H9 (cell line): Measurements from ENCODE around the gene CHSY1. TPM values are rescaled to one million over a fixed set of nuclear protein-coding genes. Genes with fewer than 3 reads are reported as not detected.

Source experiments
- DNase-seq: peaks from one replicate; pipeline ENCODE4 v3.0.0-alpha.2; 2017
- H2AFZ ChIP-seq: one replicate; pipeline ENCODE4 v1.6.1; 2013; ENCODE audit warnings: mild to moderate bottlenecking, low read length, control low read depth, moderate library complexity
- H2AK5ac ChIP-seq: 2 replicates; pipeline ENCODE4 v1.6.1; 2013; ENCODE audit warnings: low read length, control low read depth, mixed read lengths; ENCODE audit not compliant: insufficient read length
- H2BK120ac ChIP-seq: one replicate; pipeline ENCODE4 v1.6.1; 2013; ENCODE audit warnings: low read depth, mild to moderate bottlenecking, low read length, control low read depth, inconsistent platforms; ENCODE audit not compliant: poor library complexity, severe bottlenecking
- H2BK12ac ChIP-seq: 2 replicates; pipeline ENCODE4 v1.6.1; 2013; ENCODE audit warnings: low read length, control low read depth, mixed read lengths, low read depth; ENCODE audit not compliant: insufficient read length
- H2BK15ac ChIP-seq: 2 replicates; pipeline ENCODE4 v1.6.1; 2013; ENCODE audit warnings: low read depth, low read length, control low read depth
- H2BK20ac ChIP-seq: one replicate; pipeline ENCODE4 v1.6.1; 2013; ENCODE audit warnings: low read depth, mild to moderate bottlenecking, low read length, control low read depth, inconsistent platforms; ENCODE audit not compliant: poor library complexity, severe bottlenecking
- H2BK5ac ChIP-seq: 2 replicates; pipeline ENCODE4 v1.6.1; 2013; ENCODE audit warnings: low read length, control low read depth, mixed read lengths; ENCODE audit not compliant: insufficient read length
- H3K14ac ChIP-seq: 2 replicates; pipeline ENCODE4 v1.6.1; 2013; ENCODE audit warnings: low read length, control low read depth; ENCODE audit not compliant: insufficient read depth
- H3K18ac ChIP-seq: 2 replicates; pipeline ENCODE4 v1.6.1; 2013; ENCODE audit warnings: low read depth, mild to moderate bottlenecking, mixed read lengths, low read length, control low read depth; ENCODE audit not compliant: insufficient read length
- H3K23ac ChIP-seq: 2 replicates; pipeline ENCODE4 v1.6.1; 2013; ENCODE audit warnings: low read length, control low read depth, mixed read lengths, low read depth; ENCODE audit not compliant: insufficient read length
- H3K23me2 ChIP-seq: 2 replicates; pipeline ENCODE4 v1.6.1; 2013; ENCODE audit warnings: low read depth, mild to moderate bottlenecking, mixed read lengths, low read length, control low read depth; ENCODE audit not compliant: insufficient read length, poor library complexity, severe bottlenecking
- H3K27ac ChIP-seq: 2 replicates; pipeline ENCODE4 v1.5.1; 2013; ENCODE audit warnings: low read length, control low read depth, mixed read lengths, low read depth; ENCODE audit not compliant: insufficient read length
- H3K27me3 ChIP-seq: 2 replicates; pipeline ENCODE4 v1.6.1; 2013; ENCODE audit warnings: low read length, control low read depth, inconsistent platforms; ENCODE audit not compliant: insufficient read depth
- H3K4ac ChIP-seq: 2 replicates; pipeline ENCODE4 v1.6.1; 2013; ENCODE audit warnings: low read depth, mild to moderate bottlenecking, control low read depth, inconsistent platforms, low read length, moderate library complexity
- H3K4me1 ChIP-seq: 2 replicates; pipeline ENCODE4 v1.6.1; 2013; ENCODE audit warnings: low read length, control low read depth, inconsistent platforms; ENCODE audit not compliant: insufficient read depth
- H3K4me2 ChIP-seq: 2 replicates; pipeline ENCODE4 v1.6.1; 2013; ENCODE audit warnings: low read length, control low read depth, mixed read lengths; ENCODE audit not compliant: insufficient read length, insufficient read depth
- H3K56ac ChIP-seq: 2 replicates; pipeline ENCODE4 v1.6.1; 2013; ENCODE audit warnings: low read depth, mild to moderate bottlenecking, mixed read lengths, low read length, control low read depth; ENCODE audit not compliant: insufficient read length
- H3K79me1 ChIP-seq: 2 replicates; pipeline ENCODE4 v1.6.1; 2013; ENCODE audit warnings: low read depth, mild to moderate bottlenecking, moderate library complexity, low read length, control low read depth, inconsistent platforms; ENCODE audit not compliant: insufficient read depth, poor library complexity, severe bottlenecking
- H3K79me2 ChIP-seq: 2 replicates; pipeline ENCODE4 v1.6.1; 2013; ENCODE audit warnings: low read length, control low read depth, inconsistent platforms; ENCODE audit not compliant: insufficient read depth
- H3K9ac ChIP-seq: 2 replicates; pipeline ENCODE4 v1.6.1; 2013; ENCODE audit warnings: low read length, control low read depth, mixed read lengths; ENCODE audit not compliant: insufficient read length; ENCODE audit errors: extremely low read depth
- H3K9me3 ChIP-seq: one replicate; pipeline ENCODE4 v1.6.1; 2013; ENCODE audit warnings: low read depth, low read length, inconsistent platforms; ENCODE audit not compliant: control insufficient read depth
- H3T11ph ChIP-seq: one replicate; pipeline ENCODE4 v1.6.1; 2013; ENCODE audit warnings: mild to moderate bottlenecking, low read length, control low read depth, inconsistent platforms
- H4K20me1 ChIP-seq: one replicate; pipeline ENCODE4 v1.6.1; 2013; ENCODE audit not compliant: control insufficient read depth, insufficient read length, insufficient read depth
- H4K5ac ChIP-seq: 2 replicates; pipeline ENCODE4 v1.6.1; 2013; ENCODE audit warnings: low read depth, mild to moderate bottlenecking, mixed read lengths, low read length, control low read depth; ENCODE audit not compliant: insufficient read length
- H4K8ac ChIP-seq: replicated peaks from 2 replicates; pipeline ENCODE4 v1.6.1; 2013; ENCODE audit warnings: low read length, control low read depth, mixed read lengths, low read depth; ENCODE audit not compliant: insufficient read length
- H4K91ac ChIP-seq: 2 replicates; pipeline ENCODE4 v1.6.1; 2013; ENCODE audit warnings: low read depth, mild to moderate bottlenecking, moderate library complexity, mixed read lengths, low read length, control low read depth; ENCODE audit not compliant: insufficient read length
- H3K27ac Mint-ChIP-seq, 3 experiments: 2 replicates in 2 of 3; 3 replicates in 1 of 3; pipeline ENCODE4 v1.8.0; 2020 to 2021; ENCODE audit warnings: mixed read lengths in 3 of 3, mild to moderate bottlenecking in 1 of 3, moderate library complexity in 1 of 3
- H3K27me3 Mint-ChIP-seq: 2 replicates; pipeline ENCODE4 v1.8.0; 2021; ENCODE audit warnings: low read depth, mild to moderate bottlenecking, moderate library complexity, mixed read lengths
- H3K36me3 Mint-ChIP-seq, 3 experiments: 2 replicates in 2 of 3; 3 replicates in 1 of 3; pipeline ENCODE4 v1.8.0; 2020 to 2021; ENCODE audit warnings: low read depth in 3 of 3, mixed read lengths in 3 of 3; ENCODE audit not compliant: insufficient read depth in 1 of 3
- H3K4me1 Mint-ChIP-seq, 2 experiments: 2 replicates each; pipeline ENCODE4 v1.8.0; 2020; ENCODE audit warnings: mixed read lengths in 2 of 2
- H3K4me3 Mint-ChIP-seq, 2 experiments: 2 replicates in 1 of 2; 3 replicates in 1 of 2; pipeline ENCODE4 v1.8.0; 2020 to 2021; ENCODE audit warnings: mild to moderate bottlenecking in 2 of 2, mixed read lengths in 2 of 2, moderate library complexity in 1 of 2
- H3K9me3 Mint-ChIP-seq, 2 experiments: 2 replicates in 1 of 2; 3 replicates in 1 of 2; pipeline ENCODE4 v1.8.0; 2020; ENCODE audit warnings: mild to moderate bottlenecking in 2 of 2, mixed read lengths in 2 of 2, moderate library complexity in 1 of 2
- WGBS: extraction: QIAGEN DNeasy Blood & Tissue Kit; methylation state at CpG from one replicate; pipeline ENCODE4 v1.1.7; 2013; ENCODE audit warnings: missing lambda C conversion rate, low lambda C conversion rate, mixed read lengths; ENCODE audit not compliant: insufficient read length; ENCODE audit errors: extremely low coverage; 5-methylcytosine and 5-hydroxymethylcytosine counted together
- total RNA-seq: library from RNA; stranded (reverse); gene quantifications from 2 replicates; pipeline ENCODE4 v1.2.1, GENCODE V29; 2021
- TF ChIP-seq, protein P1 (sequence below): fragments of 200-600 bp; sonication (generic); conservative IDR thresholded peaks from 3 replicates; pipeline ENCODE4 v1.8.0; 2021; ENCODE audit warnings: antibody characterized with exemption, mild to moderate bottlenecking

CHSY1 gene
- total RNA-seq, 1 experiment from 2014 or later = 68.3 TPM

DNA sequence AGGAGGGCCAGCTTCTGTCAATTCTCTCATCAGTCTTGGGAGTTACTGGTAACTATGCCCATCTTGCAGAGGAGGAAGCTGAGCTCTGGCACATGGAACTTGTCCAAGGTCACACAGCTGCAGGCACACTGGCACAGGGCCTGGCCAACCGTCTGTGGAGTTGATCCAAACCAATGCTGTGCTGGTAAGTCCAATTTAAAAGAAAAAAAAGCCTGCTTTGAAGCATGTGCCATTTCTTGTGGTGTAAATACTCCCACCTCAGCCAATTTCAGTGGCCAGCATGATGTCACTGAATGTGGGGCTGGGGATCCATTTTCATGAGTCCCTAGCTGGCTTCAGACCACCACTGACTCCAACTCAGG is 83.4 kb downstream of the CHSY1 start:
- Mint-ChIP-seq H3K4me3 (no peak overlapping the region), H3K36me3 (peaks cover 17 to 35% (median 26%) of the 10 kb centered on the region in 3 experiments), H3K9me3 (peaks cover 37% of the 10 kb centered on the region in 2 experiments), H3K4me1 (peaks cover 14 to 15% of the 10 kb centered on the region in 2 experiments), H3K27me3 (peaks cover 2% of the 10 kb centered on the region), H3K27ac (no peak overlapping the region)
- no peak overlapping the region for H2BK120ac ChIP-seq
- no peak overlapping the region for H3K4me2 ChIP-seq
- H2BK15ac ChIP-seq = no peak overlapping the region
- H4K8ac ChIP-seq = no peak overlapping the region
- H3K27ac ChIP-seq = no peak overlapping the region
- H2BK5ac ChIP-seq = no peak overlapping the region
- TF ChIP-seq, protein P1, sequence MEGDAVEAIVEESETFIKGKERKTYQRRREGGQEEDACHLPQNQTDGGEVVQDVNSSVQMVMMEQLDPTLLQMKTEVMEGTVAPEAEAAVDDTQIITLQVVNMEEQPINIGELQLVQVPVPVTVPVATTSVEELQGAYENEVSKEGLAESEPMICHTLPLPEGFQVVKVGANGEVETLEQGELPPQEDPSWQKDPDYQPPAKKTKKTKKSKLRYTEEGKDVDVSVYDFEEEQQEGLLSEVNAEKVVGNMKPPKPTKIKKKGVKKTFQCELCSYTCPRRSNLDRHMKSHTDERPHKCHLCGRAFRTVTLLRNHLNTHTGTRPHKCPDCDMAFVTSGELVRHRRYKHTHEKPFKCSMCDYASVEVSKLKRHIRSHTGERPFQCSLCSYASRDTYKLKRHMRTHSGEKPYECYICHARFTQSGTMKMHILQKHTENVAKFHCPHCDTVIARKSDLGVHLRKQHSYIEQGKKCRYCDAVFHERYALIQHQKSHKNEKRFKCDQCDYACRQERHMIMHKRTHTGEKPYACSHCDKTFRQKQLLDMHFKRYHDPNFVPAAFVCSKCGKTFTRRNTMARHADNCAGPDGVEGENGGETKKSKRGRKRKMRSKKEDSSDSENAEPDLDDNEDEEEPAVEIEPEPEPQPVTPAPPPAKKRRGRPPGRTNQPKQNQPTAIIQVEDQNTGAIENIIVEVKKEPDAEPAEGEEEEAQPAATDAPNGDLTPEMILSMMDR = no peak
- H4K20me1 ChIP-seq = no peaks in the 10 kb centered on the region
- H3K79me2 ChIP-seq = no peaks in the 10 kb centered on the region
- no peak overlapping the region for H3T11ph ChIP-seq
- no peak overlapping the region for H3K23ac ChIP-seq
- H2AFZ ChIP-seq = no peak overlapping the region
- no peak overlapping the region for H2AK5ac ChIP-seq
- H4K5ac ChIP-seq = no peak overlapping the region
- H3K4ac ChIP-seq = no peak overlapping the region
- no peak overlapping the region for H3K56ac ChIP-seq
- peaks cover 5% of the 10 kb centered on the region for H3K9me3 ChIP-seq
- no peak overlapping the region for H2BK20ac ChIP-seq
- H3K23me2 ChIP-seq = no peaks in the 10 kb centered on the region
- no CpG with 5 or more reads among the region's 1 CpG for WGBS
- H3K4me1 ChIP-seq = no peaks in the 10 kb centered on the region
- H3K79me1 ChIP-seq = no peaks in the 10 kb centered on the region
- no peak overlapping the region for H4K91ac ChIP-seq
- H3K18ac ChIP-seq = no peak overlapping the region
- no peaks in the 10 kb centered on the region for H3K27me3 ChIP-seq
- no peak overlapping the region for H2BK12ac ChIP-seq
- no peak overlapping the region for H3K14ac ChIP-seq
- H3K9ac ChIP-seq = no peak overlapping the region
- no peak for DNase-seq
